Right lobe of liver (tissue), 6 donors: ENCODE measurements around the gene PCDHGB1. TPM values are rescaled to one million over a fixed set of nuclear protein-coding genes. Genes with fewer than 3 reads are reported as not detected.
A peak's percentile ranks its signal among the peaks of the same experiment; 100 is the strongest.
"Not testable (repeated sequence)": the region's sequence is repeated elsewhere in the genome, so short reads cannot be mapped to it uniquely, and the experiment has no call there.

ENCODE experiments used
- ATAC-seq, 4 donors: fragments of 200-7000 bp; cut with Tn5 transposase; one replicate each; pipeline ENCODE4 v1.9.1; 2020; ENCODE audit warnings: mild to moderate bottlenecking in 4 of 4, moderate library complexity in 4 of 4
- DNase-seq, 3 donors: peaks; one replicate each; pipeline ENCODE4 v3.0.0-alpha.2; 2020
- H3K27ac ChIP-seq, 3 donors: fragments of 200-600 bp; one replicate each; pipeline ENCODE4 v1.8.0; 2022
- H3K27me3 ChIP-seq, 2 donors: fragments of 200-600 bp; one replicate each; pipeline ENCODE4 v1.8.0; 2022
- H3K36me3 ChIP-seq, 4 donors: fragments of 200-600 bp; sonication (generic) in 1 of 4; one replicate each; pipeline versions ENCODE4 v1.5.1 to v1.8.0; 2017 to 2022; ENCODE audit warnings: control low read depth in 1 of 4
- H3K4me1 ChIP-seq, 4 donors: fragments of 200-600 bp; sonication (generic) in 1 of 4; one replicate each; pipeline versions ENCODE4 v1.5.1 to v1.8.0; 2017 to 2022; ENCODE audit warnings: control low read depth in 1 of 4
- H3K4me3 ChIP-seq, 3 donors: fragments of 200-600 bp; one replicate each; pipeline ENCODE4 v1.8.0; 2022
- H3K9me3 ChIP-seq, 4 donors: fragments of 200-600 bp; sonication (generic) in 1 of 4; one replicate each; pipeline versions ENCODE4 v1.5.1 to v1.8.0; 2017 to 2022; ENCODE audit warnings: control low read depth in 1 of 4
- CTCF ChIP-seq, 4 donors: fragments of 200-600 bp in 3 of 4; fragments of 450-650 bp in 1 of 4; IDR thresholded peaks; one replicate each; pipeline versions ENCODE4 v1.5.1 to v1.8.0; 2016 to 2022; ENCODE audit warnings: antibody characterized with exemption in 4 of 4, mild to moderate bottlenecking in 2 of 4
- POLR2A ChIP-seq: fragments of 450-650 bp; IDR thresholded peaks from one replicate; pipeline ENCODE4 v1.6.1; 2017; ENCODE audit warnings: antibody characterized with exemption, mild to moderate bottlenecking
- WGBS: methylation state at CpG from one replicate; pipeline ENCODE4 v1.1.6; 2018; ENCODE audit warnings: low coverage, low lambda C conversion rate; ENCODE audit not compliant: insufficient coverage; ENCODE audit errors: missing lambda C conversion rate; 5-methylcytosine and 5-hydroxymethylcytosine counted together
- intact Hi-C, 2 donors: fragments of 100-400 bp; cut with DNase I; formaldehyde crosslinking; loops; one replicate each; pipeline versions ENCODE4 v1.11.2 to v1.14.1; 2022
- total RNA-seq, 6 experiments: library from RNA; depleted of rRNA in 2 of 6; stranded (reverse); fragments of >200 nt in 2 of 6; fragmentation: NEBNext Ultra II Directional in 3 of 6; extraction: Animal tissue kit (Norgen Biotek cat#: 25700) in 3 of 6; gene quantifications; one replicate each; pipeline versions ENCODE4 v1.1.0 to v1.2.4, GENCODE V29; 2016 to 2023
- donor health status: DM: no; HTN: yes; CAD: no.
- donor health status: DM: no; HTN: no; CAD: no.
- donor health status: DM: no; HTN: no; CAD: no.
- donor health status: DM: no; HTN: yes; CAD: no.
- donor health status: DM: no; HTN: yes; CAD: no.

Gene PCDHGB1
- total RNA-seq, 6 experiments from 2014 or later = 0.37 to 1.2 (median 0.52) TPM

- H3K27ac ChIP-seq = no peak overlapping the region
- no peak for ATAC-seq
- TF ChIP-seq CTCF (IDR thresholded peaks at IDR 0.05) (peak in 1 of 4 donors; percentile 2), POLR2A (no peak)
- no peaks in the 10 kb centered on the region for H3K4me1 ChIP-seq
- peaks cover 0 to 4% (median 0%) of the 10 kb centered on the region in 4 donors for H3K9me3 ChIP-seq
- intact Hi-C loops = no loop called here
- no peaks in the 10 kb centered on the region for H3K36me3 ChIP-seq
- H3K27me3 ChIP-seq = no peaks in the 10 kb centered on the region
- no peak for DNase-seq
- H3K4me3 ChIP-seq = peak overlapping the region in 2 of 3 donors; percentile 18 to 24
- WGBS = 23% methylated on average over 13 of the region's 31 CpGs
Observed at GRCh38 chr5:141343953-141344463, 5.9 kb upstream of the PCDHGB1 start.

GRCh38 chr5:141345327-141345726, 4.6 kb upstream of the PCDHGB1 start:
- 54% methylated on average over 8 of the region's 20 CpGs for WGBS
- Histone ChIP-seq H3K4me1 (no peaks in the 10 kb centered on the region), H3K27ac (no peak overlapping the region), H3K27me3 (no peaks in the 10 kb centered on the region), H3K9me3 (peaks cover 0 to 4% (median 0%) of the 10 kb centered on the region in 4 donors), H3K36me3 (no peaks in the 10 kb centered on the region), H3K4me3 (no peak overlapping the region)
- intact Hi-C loops = no loop called here
- ATAC-seq (no peak), DNase-seq (peak in 1 of 3 donors; percentile 31)
- TF ChIP-seq POLR2A (no peak), CTCF (IDR thresholded peaks at IDR 0.05) (no peak)

GRCh38 chr5:141346017-141346416, 3.9 kb upstream of the PCDHGB1 start:
- H3K27me3 ChIP-seq, intact Hi-C loops, ATAC-seq, H3K27ac ChIP-seq, H3K9me3 ChIP-seq, H3K36me3 ChIP-seq, H3K4me1 ChIP-seq, DNase-seq, H3K4me3 ChIP-seq: not testable (repeated sequence)
- WGBS = 41% methylated on average over 8 of the region's 35 CpGs

- Histone ChIP-seq H3K9me3 (peaks cover 0 to 3% (median 0%) of the 10 kb centered on the region in 4 donors), H3K36me3 (no peaks in the 10 kb centered on the region), H3K27me3 (no peaks in the 10 kb centered on the region), H3K27ac (no peak overlapping the region), H3K4me1 (no peaks in the 10 kb centered on the region), H3K4me3 (no peak overlapping the region)
- 38% methylated on average over 5 of the region's 36 CpGs for WGBS
- intact Hi-C loops = no loop called here
- ATAC-seq (no peak), DNase-seq (no peak)
- TF ChIP-seq POLR2A = no peak
- TF ChIP-seq CTCF (IDR thresholded peaks at IDR 0.05) = no peak
Observed at GRCh38 chr5:141351591-141351990, 1.7 kb downstream of the PCDHGB1 start.

- Histone ChIP-seq H3K27me3 (no peaks in the 10 kb centered on the region), H3K4me3 (peak within 1 kb of the TSS in 2 of 3 donors; percentile 16 to 18), H3K27ac (no peak within 1 kb of the TSS), H3K4me1 (no peaks in the 10 kb centered on the region), H3K9me3 (peaks cover 0 to 3% (median 0%) of the 10 kb centered on the region in 4 donors), H3K36me3 (no peaks in the 10 kb centered on the region)
- TF ChIP-seq POLR2A = no peak
- TF ChIP-seq CTCF (IDR thresholded peaks at IDR 0.05) = peak in 3 of 4 donors; percentile 17 to 25 (median 25)
- WGBS = 11% methylated on average over 19 of the region's 29 CpGs
- no peak for DNase-seq
- intact Hi-C loops = no loop called here
- no peak for ATAC-seq
Observed at GRCh38 chr5:141354900-141355469, 5.1 kb downstream of the PCDHGB1 start, which contains the start of gene PCDHGA4. TSS of gene PCDHGA4 (plus strand) at chr5:141355021. CDS start at chr5:141355108, 87 bp downstream.
